Kidney tubule cell (primary cell): ENCODE data around the gene SH3BGRL.
A peak's percentile ranks its signal among the peaks of the same experiment; 100 is the strongest.
"Not testable (repeated sequence)": the region's sequence is repeated elsewhere in the genome, so short reads cannot be mapped to it uniquely, and the experiment has no call there.

Source experiments
- DNase-seq: peaks from one replicate; pipeline ENCODE4 v3.0.0-alpha.2; 2018; ENCODE audit warnings: low spot score

The SH3BGRL gene

GRCh38 chrX:81259714-81260395, 58.0 kb downstream of the SH3BGRL start:
- DNase-seq = no peak

GRCh38 chrX:81261576-81261975, 59.7 kb downstream of the SH3BGRL start:
- DNase-seq = peak; percentile 17

- DNase-seq = no peak
Observed at GRCh38 chrX:81263059-81263458, 61.2 kb downstream of the SH3BGRL start.

- DNase-seq = no peak
Observed at GRCh38 chrX:81278616-81279015, 76.7 kb downstream of the SH3BGRL start.

GRCh38 chrX:81280148-81280547, 78.2 kb downstream of the SH3BGRL start:
- DNase-seq = no peak

GRCh38 chrX:81286075-81286474, 84.2 kb downstream of the SH3BGRL start:
- DNase-seq = no peak

- DNase-seq = no peak
Observed at GRCh38 chrX:81286608-81287007, 84.7 kb downstream of the SH3BGRL start.

GRCh38 chrX:81291996-81292395, 90.1 kb downstream of the SH3BGRL start:
- DNase-seq = no peak

- DNase-seq = no peak
Observed at GRCh38 chrX:81294101-81294500, 92.2 kb downstream of the SH3BGRL start.

- DNase-seq = peak; percentile 13
Observed at GRCh38 chrX:81301877-81302276, 100.0 kb downstream of the SH3BGRL start.

- no peak for DNase-seq
Observed at GRCh38 chrX:81304563-81304962, 102.7 kb downstream of the SH3BGRL start.

GRCh38 chrX:81305240-81305639, 103.3 kb downstream of the SH3BGRL start:
- no peak for DNase-seq

GRCh38 chrX:81308086-81308829, 106.4 kb downstream of the SH3BGRL start:
- DNase-seq = no peak

GRCh38 chrX:81316163-81316562, 114.3 kb downstream of the SH3BGRL start:
- no peak for DNase-seq

GRCh38 chrX:81331653-81332052, 129.8 kb downstream of the SH3BGRL start:
- DNase-seq = not testable (repeated sequence)

- DNase-seq = no peak
Observed at GRCh38 chrX:81336455-81337152, 134.7 kb downstream of the SH3BGRL start.

- DNase-seq = no peak
Observed at GRCh38 chrX:81337805-81338204, 135.9 kb downstream of the SH3BGRL start.

GRCh38 chrX:81338924-81339323, 137.0 kb downstream of the SH3BGRL start:
- DNase-seq = no peak

GRCh38 chrX:81345296-81345695, 143.4 kb downstream of the SH3BGRL start:
- not testable (repeated sequence) for DNase-seq
